ENCODE results near the gene SULT6B1.
"Not testable (repeated sequence)": the region's sequence is repeated elsewhere in the genome, so short reads cannot be mapped to it uniquely, and the experiment has no call there.

The SULT6B1 gene, protein sequence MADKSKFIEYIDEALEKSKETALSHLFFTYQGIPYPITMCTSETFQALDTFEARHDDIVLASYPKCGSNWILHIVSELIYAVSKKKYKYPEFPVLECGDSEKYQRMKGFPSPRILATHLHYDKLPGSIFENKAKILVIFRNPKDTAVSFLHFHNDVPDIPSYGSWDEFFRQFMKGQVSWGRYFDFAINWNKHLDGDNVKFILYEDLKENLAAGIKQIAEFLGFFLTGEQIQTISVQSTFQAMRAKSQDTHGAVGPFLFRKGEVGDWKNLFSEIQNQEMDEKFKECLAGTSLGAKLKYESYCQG

DNA sequence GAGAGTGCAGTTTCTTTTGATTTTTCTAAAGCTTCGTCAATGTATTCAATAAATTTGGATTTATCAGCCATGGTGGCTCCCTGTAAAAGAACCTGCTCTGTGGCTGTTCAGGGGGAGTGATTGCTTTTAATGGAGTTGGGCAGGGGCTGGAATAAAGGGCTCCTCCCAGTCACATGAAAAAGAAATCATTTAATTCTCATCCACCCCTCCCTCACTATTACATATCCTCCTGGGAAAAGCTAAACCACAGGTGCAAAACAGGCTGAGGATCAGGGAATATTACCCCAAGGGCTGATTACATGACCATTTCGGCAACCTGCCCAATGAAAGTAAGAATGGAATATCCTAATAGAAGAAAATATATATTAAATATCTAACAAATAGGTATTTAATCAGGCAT, at the start of gene SULT6B1:
TSS of gene SULT6B1 (minus strand) at position 101 of the 400 bp plus-strand sequence. CDS start at position 71, 30 bp downstream.
- no peak within 1 kb of the TSS for H3K27ac ChIP-seq
- no peak within 1 kb of the TSS for H3K4me3 ChIP-seq
- no peaks in the 10 kb centered on the region for H3K4me1 ChIP-seq
- H3K36me3 ChIP-seq, result no peaks in the 10 kb centered on the region
- TF ChIP-seq Cebpa-rat (IDR thresholded peaks at IDR 0.05), result no peak
- no peaks in the 10 kb centered on the region for H4K20me1 ChIP-seq
- no peak within 1 kb of the TSS for H3K4me2 ChIP-seq
- H3K9ac ChIP-seq, result no peak within 1 kb of the TSS
- no peaks in the 10 kb centered on the region for H3K27me3 ChIP-seq
- H3K9me3 ChIP-seq, result no peaks in the 10 kb centered on the region

DNA sequence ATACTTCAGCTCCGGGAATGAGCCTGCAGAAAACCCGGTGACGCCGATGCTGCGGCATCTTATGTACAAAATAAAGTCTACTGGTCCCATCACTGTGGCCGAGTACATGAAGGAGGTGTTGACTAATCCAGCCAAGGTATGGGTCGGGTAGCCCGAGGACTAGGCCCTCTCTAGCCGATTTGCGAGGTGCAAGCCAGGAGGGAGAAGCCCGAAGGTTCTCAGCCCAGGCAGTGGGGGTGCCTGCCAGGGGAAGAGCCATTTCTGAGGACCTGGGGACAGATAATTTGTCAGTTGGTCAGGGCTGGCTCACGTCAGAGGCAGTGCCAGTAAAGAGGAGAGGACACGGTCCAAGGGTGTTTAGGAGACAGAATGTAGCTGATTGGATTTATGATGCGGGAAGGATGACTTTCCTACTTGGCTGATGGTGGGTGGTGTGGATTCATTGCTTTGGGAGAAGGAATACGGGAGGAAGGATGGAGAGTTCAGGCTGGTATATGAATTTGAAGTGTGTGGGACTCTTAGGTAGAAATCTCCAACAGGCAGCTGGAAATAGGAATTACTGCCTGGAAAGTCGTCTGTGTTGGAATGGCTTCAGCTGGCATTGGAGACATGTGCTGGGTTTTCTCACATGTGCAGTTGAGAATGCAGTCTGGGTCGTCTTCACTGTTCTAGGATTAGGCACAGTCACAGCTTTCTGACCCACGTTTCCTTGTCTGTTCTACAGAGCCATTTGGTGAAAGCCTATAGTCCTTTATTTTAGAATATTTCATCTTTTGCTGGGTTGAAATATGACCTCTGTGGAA, 43.9 kb upstream of the SULT6B1 start:
- Histone ChIP-seq H3K4me3 (peak overlapping the region; percentile 95), H3K9ac (peak overlapping the region; percentile 91), H3K9me3 (no peaks in the 10 kb centered on the region), H3K36me3 (peaks cover 50% of the 10 kb centered on the region), H3K4me2 (peak overlapping the region; percentile 99), H4K20me1 (peaks cover 45% of the 10 kb centered on the region), H3K27ac (peak overlapping the region; percentile 93), H3K4me1 (peaks cover 40% of the 10 kb centered on the region), H3K27me3 (no peaks in the 10 kb centered on the region)
- no peak for TF ChIP-seq Cebpa-rat (IDR thresholded peaks at IDR 0.05)

GRCh38 chr2:37231241-37232130, 43.0 kb upstream of the SULT6B1 start, which contains the start of the genes CEBPZ and NDUFAF7:
TSS of gene CEBPZ (minus strand) at chr2:37231596. CDS start at chr2:37231567, 29 bp downstream.
TSS of gene NDUFAF7 (plus strand) at chr2:37231658. CDS start at chr2:37231706, 48 bp downstream.
- TF ChIP-seq Cebpa-rat (IDR thresholded peaks at IDR 0.05), result 0 out of 2 replicates have a peak, but pooled peaks have one; percentile 9
- peaks cover 54% of the 10 kb centered on the region for H4K20me1 ChIP-seq
- peaks cover 48% of the 10 kb centered on the region for H3K4me1 ChIP-seq
- H3K27ac ChIP-seq, result peak within 1 kb of the TSS; percentile 93
- H3K9me3 ChIP-seq, result no peaks in the 10 kb centered on the region
- peak within 1 kb of the TSS; percentile 91 for H3K9ac ChIP-seq
- no peaks in the 10 kb centered on the region for H3K27me3 ChIP-seq
- peaks cover 52% of the 10 kb centered on the region for H3K36me3 ChIP-seq
- peak within 1 kb of the TSS; percentile 95 for H3K4me3 ChIP-seq
- H3K4me2 ChIP-seq, result peak within 1 kb of the TSS; percentile 99

DNA sequence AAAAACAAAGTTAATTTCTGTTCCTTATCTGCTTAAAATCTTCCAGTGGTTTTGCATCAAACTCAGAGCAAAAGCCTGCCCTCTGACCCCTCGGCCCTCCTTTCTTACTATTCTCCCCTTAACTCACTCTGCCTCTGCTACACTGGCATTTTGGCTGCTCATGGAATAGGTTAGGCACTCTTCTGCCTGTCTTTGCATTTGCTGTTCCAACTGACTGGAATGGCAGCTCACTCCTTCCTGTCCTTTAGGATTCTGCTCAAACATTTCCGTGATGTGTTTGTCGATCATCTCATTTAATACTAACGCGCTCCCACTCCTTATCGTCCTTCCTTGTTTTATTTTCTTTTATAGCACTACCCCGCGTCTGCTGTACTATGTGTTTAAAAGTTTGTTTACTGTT, 42.1 kb upstream of the SULT6B1 start:
- H3K4me3 ChIP-seq, result peak overlapping the region; percentile 95
- TF ChIP-seq Cebpa-rat (IDR thresholded peaks at IDR 0.05), result no peak
- H4K20me1 ChIP-seq, result peaks cover 60% of the 10 kb centered on the region
- H3K27me3 ChIP-seq, result no peaks in the 10 kb centered on the region
- no peaks in the 10 kb centered on the region for H3K9me3 ChIP-seq
- peak overlapping the region; percentile 93 for H3K27ac ChIP-seq
- H3K36me3 ChIP-seq, result peaks cover 48% of the 10 kb centered on the region
- peak overlapping the region; percentile 99 for H3K4me2 ChIP-seq
- peaks cover 50% of the 10 kb centered on the region for H3K4me1 ChIP-seq
- peak overlapping the region; percentile 91 for H3K9ac ChIP-seq

GRCh38 chr2:37228788-37229187, 40.3 kb upstream of the SULT6B1 start:
- no peak overlapping the region for H3K4me3 ChIP-seq
- H3K27me3 ChIP-seq, result no peaks in the 10 kb centered on the region
- H3K36me3 ChIP-seq, result peaks cover 35% of the 10 kb centered on the region
- no peak for TF ChIP-seq Cebpa-rat (IDR thresholded peaks at IDR 0.05)
- H4K20me1 ChIP-seq, result peaks cover 74% of the 10 kb centered on the region
- no peak overlapping the region for H3K9ac ChIP-seq
- H3K9me3 ChIP-seq, result no peaks in the 10 kb centered on the region
- peaks cover 50% of the 10 kb centered on the region for H3K4me1 ChIP-seq
- H3K4me2 ChIP-seq, result no peak overlapping the region
- H3K27ac ChIP-seq, result no peak overlapping the region

- no peak overlapping the region for H3K27ac ChIP-seq
- no peak overlapping the region for H3K9ac ChIP-seq
- H3K9me3 ChIP-seq, result no peaks in the 10 kb centered on the region
- H3K27me3 ChIP-seq, result no peaks in the 10 kb centered on the region
- H3K4me2 ChIP-seq, result 0 out of 2 replicates have a peak overlapping the region, but pooled peaks have one; percentile 13
- H4K20me1 ChIP-seq, result peaks cover 84% of the 10 kb centered on the region
- no peak for TF ChIP-seq Cebpa-rat (IDR thresholded peaks at IDR 0.05)
- no peak overlapping the region for H3K4me3 ChIP-seq
- H3K36me3 ChIP-seq, result peaks cover 54% of the 10 kb centered on the region
- H3K4me1 ChIP-seq, result peaks cover 35% of the 10 kb centered on the region
Measured at GRCh38 chr2:37226863-37227262, 38.4 kb upstream of the SULT6B1 start.

DNA sequence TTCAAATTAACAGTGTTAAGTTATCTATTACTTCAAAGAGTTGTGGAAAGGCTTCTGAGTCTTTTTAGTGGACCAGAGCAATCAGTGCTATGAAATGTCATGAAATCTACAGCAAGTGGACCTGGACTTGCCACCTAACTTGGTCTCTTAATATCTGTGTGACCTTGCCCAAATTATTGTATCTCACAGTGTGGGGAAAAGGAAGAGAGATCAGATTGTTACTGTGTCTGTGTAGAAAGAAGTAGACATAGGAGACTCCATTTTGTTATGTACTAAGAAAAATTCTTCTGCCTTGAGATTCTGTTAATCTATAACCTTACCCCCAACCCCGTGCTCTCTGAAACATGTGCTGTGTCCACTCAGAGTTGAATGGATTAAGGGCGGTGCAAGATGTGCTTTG, 36.7 kb upstream of the SULT6B1 start:
- Histone ChIP-seq H4K20me1 (peaks cover 87% of the 10 kb centered on the region), H3K4me1 (peaks cover 31% of the 10 kb centered on the region), H3K36me3 (peaks cover 71% of the 10 kb centered on the region)
- H3K9ac ChIP-seq, H3K4me2 ChIP-seq, H3K27me3 ChIP-seq, H3K27ac ChIP-seq, H3K4me3 ChIP-seq, H3K9me3 ChIP-seq: not testable (repeated sequence)

DNA sequence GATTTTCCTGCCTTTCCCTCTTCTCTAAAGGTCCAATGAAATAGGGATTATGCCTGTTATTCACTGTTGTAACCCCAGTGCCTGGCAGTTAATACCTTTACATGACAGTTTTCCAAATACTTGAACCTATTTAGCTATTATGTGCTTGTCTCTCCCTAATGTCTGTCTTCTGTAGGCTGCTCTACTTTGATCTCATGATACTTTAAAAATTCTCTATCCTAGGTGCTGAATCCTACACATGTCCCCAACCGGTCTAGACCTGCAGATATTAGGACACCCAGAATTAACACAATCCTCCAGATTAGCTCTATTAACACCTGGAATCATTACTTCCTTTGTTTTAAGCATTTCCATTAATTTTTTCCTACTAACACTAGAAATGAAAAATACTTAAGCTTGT, 35.6 kb upstream of the SULT6B1 start:
- H3K27me3 ChIP-seq, result no peaks in the 10 kb centered on the region
- peaks cover 20% of the 10 kb centered on the region for H3K4me1 ChIP-seq
- no peak overlapping the region for H3K4me2 ChIP-seq
- H3K36me3 ChIP-seq, result peaks cover 80% of the 10 kb centered on the region
- peaks cover 81% of the 10 kb centered on the region for H4K20me1 ChIP-seq
- H3K9ac ChIP-seq, result no peak overlapping the region
- no peak overlapping the region for H3K27ac ChIP-seq
- H3K4me3 ChIP-seq, result no peak overlapping the region
- no peak for TF ChIP-seq Cebpa-rat (IDR thresholded peaks at IDR 0.05)
- no peaks in the 10 kb centered on the region for H3K9me3 ChIP-seq

- no peak for TF ChIP-seq Cebpa-rat (IDR thresholded peaks at IDR 0.05)
- Histone ChIP-seq H3K4me3 (no peak overlapping the region), H3K4me1 (peaks cover 17% of the 10 kb centered on the region), H3K9me3 (no peaks in the 10 kb centered on the region), H3K27ac (no peak overlapping the region), H4K20me1 (peaks cover 79% of the 10 kb centered on the region), H3K4me2 (no peak overlapping the region), H3K36me3 (peaks cover 81% of the 10 kb centered on the region), H3K27me3 (no peaks in the 10 kb centered on the region), H3K9ac (no peak overlapping the region)
Measured at GRCh38 chr2:37223131-37223530, 34.7 kb upstream of the SULT6B1 start.
